Measurements from ENCODE around the gene PLK3.

PLK3 gene

GRCh38 chr1:44828003-44828651 lies 27.9 kb downstream of the PLK3 start:
- Histone ChIP-seq H3K9me3 (no peaks in the 10 kb centered on the region), H3K27ac (no peak overlapping the region), H3K4me3 (no peak overlapping the region), H3K4me1 (no peaks in the 10 kb centered on the region), H3K36me3 (peaks cover 0 to 20% (median 0%) of the 10 kb centered on the region in 3 donors), H3K27me3 (no peaks in the 10 kb centered on the region)
- TF ChIP-seq CTCF (IDR thresholded peaks at IDR 0.05): no peak
- DNase-seq: no peak
- intact Hi-C loops (cut with DNase I; ENCODE audit: low total_unique reads): no loop called here

- Histone ChIP-seq H3K27ac (no peak overlapping the region), H3K4me1 (no peaks in the 10 kb centered on the region), H3K36me3 (peaks cover 0 to 20% (median 0%) of the 10 kb centered on the region in 3 donors), H3K9me3 (no peaks in the 10 kb centered on the region), H3K27me3 (no peaks in the 10 kb centered on the region), H3K4me3 (no peak overlapping the region)
- DNase-seq: no peak
- no peak for TF ChIP-seq CTCF (IDR thresholded peaks at IDR 0.05)
- intact Hi-C loops (cut with DNase I; ENCODE audit: low total_unique reads): no loop called here
Observed at GRCh38 chr1:44828841-44829440, 28.8 kb downstream of the PLK3 start.

- intact Hi-C loops (cut with DNase I; ENCODE audit: low total_unique reads): no loop called here
Observed at GRCh38 chr1:44829506-44830384, 29.6 kb downstream of the PLK3 start.

GRCh38 chr1:44830900-44831304 lies 30.7 kb downstream of the PLK3 start:
- no peak overlapping the region for H3K4me3 ChIP-seq
- no peaks in the 10 kb centered on the region for H3K9me3 ChIP-seq
- H3K27ac ChIP-seq: no peak overlapping the region
- H3K36me3 ChIP-seq: peaks cover 0 to 20% (median 0%) of the 10 kb centered on the region in 3 donors
- TF ChIP-seq CTCF (IDR thresholded peaks at IDR 0.05): no peak
- peaks cover 0 to 1% (median 0%) of the 10 kb centered on the region in 4 donors for H3K4me1 ChIP-seq
- intact Hi-C loops (cut with DNase I; ENCODE audit: low total_unique reads): no loop called here
- no peaks in the 10 kb centered on the region for H3K27me3 ChIP-seq
- no peak for DNase-seq

More at GRCh38 chr1:44829506-44830384, 29.6 kb downstream of the PLK3 start:
- Histone ChIP-seq H3K9me3 (no peaks in the 10 kb centered on the region), H3K27me3 (no peaks in the 10 kb centered on the region), H3K4me3 (no peak overlapping the region), H3K4me1 (no peaks in the 10 kb centered on the region), H3K36me3 (peaks cover 0 to 20% (median 0%) of the 10 kb centered on the region in 3 donors), H3K27ac (no peak overlapping the region)
- no peak for TF ChIP-seq CTCF (IDR thresholded peaks at IDR 0.05)
- no peak for DNase-seq

GRCh38 chr1:44831516-44831915 lies 31.3 kb downstream of the PLK3 start:
- no peak for DNase-seq
- Histone ChIP-seq H3K9me3 (no peaks in the 10 kb centered on the region), H3K27me3 (no peaks in the 10 kb centered on the region), H3K4me1 (peaks cover 0 to 6% (median 0%) of the 10 kb centered on the region in 4 donors), H3K4me3 (no peak overlapping the region), H3K27ac (no peak overlapping the region), H3K36me3 (peaks cover 0 to 15% (median 0%) of the 10 kb centered on the region in 3 donors)
- no peak for TF ChIP-seq CTCF (IDR thresholded peaks at IDR 0.05)
- intact Hi-C loops (cut with DNase I; ENCODE audit: low total_unique reads): no loop called here
